SIG-M5 (cell line): ENCODE data around the gene UMPS.
"Not testable (repeated sequence)": the region's sequence is repeated elsewhere in the genome, so short reads cannot be mapped to it uniquely, and the experiment has no call there.

ENCODE experiments used
- DNase-seq: peaks from one replicate; lab custom pipeline; 2025; lab: John Stamatoyannopoulos, UW

Gene UMPS

DNA sequence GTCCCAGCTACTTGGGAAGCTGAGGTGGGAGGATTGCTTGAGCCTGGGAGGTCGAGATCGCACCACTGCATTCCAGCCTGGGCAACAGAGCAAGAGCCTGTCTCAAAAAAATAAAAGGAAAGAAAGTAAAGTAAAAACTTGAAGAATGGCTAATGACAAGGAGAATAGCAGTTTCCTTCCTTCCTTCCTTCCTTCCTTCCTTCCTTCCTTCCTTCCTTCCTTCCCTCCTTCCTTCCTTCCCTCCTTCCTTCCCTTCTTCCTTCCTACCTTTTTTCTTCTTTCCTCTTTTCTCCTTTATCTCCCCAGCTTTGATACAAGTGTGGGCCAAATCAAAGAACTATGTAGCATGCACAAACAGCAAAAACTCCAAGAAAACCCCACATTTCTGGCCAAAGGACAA is 23.0 kb upstream of the UMPS start:
- DNase-seq, result not testable (repeated sequence)

GRCh38 chr3:124707656-124708062 is 22.6 kb upstream of the UMPS start:
- no peak for DNase-seq

DNA sequence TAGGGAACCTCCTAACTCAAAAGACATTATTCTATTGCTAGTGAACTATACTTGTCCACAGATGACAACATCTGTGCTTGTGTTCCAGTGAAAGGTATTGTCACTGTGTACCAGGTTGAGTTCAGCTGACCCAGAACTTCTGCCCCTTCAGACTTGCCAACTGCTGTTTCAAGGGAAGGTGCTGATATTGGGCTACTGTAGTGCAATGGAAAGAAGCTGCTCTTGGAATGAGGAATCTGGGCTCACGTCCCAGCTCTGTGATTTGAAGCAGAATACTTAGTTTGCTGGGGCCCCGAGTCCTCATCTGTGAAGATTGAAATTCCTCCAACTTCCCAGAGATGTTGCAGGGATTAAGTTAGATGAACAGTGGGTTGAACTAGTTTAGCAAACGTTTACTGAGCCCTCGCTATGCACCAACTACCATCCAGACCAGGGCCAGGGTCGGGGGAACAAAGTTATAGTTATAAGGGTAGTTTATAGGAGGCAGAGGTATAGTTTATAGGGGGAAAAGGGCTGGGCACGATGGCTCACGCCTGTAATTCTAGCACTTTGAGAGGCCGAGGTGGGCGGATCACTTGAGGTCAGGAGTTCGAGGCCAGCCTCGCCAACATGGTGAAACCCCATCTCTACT is 15.9 kb upstream of the UMPS start:
- no peak for DNase-seq

DNA sequence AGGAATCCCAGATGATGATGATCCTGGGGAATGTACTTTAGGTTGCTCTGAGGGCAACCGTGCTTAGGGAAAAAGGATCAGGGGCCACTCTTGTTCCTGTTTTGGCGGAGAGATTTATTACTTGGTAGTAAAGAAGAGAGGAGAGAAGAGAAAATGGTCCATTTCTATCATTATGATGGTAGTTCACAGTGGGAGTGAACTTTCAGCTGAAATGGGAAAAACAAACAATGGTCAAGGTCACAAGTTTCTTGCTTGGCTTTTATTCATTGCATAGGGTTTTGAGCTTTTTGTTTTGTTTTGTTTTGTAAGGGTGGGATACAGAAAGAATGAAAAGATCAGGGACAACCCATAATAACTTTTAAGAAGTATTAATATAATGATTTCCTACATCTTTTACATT is 7.7 kb upstream of the UMPS start:
- DNase-seq, result no peak

GRCh38 chr3:124730941-124731297 is 667 bp downstream of the UMPS start:
- no peak for DNase-seq

GRCh38 chr3:124731760-124732159 is 1.5 kb downstream of the UMPS start:
- DNase-seq, result no peak

DNA sequence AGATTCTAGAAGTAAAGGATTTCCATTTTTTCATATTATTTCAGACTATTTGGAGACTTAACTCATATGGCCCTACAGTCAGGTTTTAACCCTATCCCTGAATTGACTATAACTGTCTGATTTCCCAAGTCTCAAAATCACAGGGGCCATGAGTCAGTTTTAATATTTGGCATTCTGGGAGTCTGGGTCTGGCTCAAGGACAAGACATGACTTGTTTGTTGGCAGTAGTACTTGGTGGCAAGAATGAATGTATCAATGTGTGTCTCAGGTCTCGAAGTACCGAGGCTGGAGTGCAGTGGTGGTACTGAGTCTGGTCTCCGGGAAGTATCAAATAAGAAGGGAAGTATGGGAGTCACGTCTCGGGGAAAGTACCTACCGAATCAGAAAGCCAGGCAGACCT is 10.8 kb downstream of the UMPS start:
- no peak for DNase-seq

GRCh38 chr3:124745756-124746155 is 15.5 kb downstream of the UMPS start:
- no peak for DNase-seq

GRCh38 chr3:124747111-124747981 is 17.1 kb downstream of the UMPS start:
- no peak for DNase-seq

DNA sequence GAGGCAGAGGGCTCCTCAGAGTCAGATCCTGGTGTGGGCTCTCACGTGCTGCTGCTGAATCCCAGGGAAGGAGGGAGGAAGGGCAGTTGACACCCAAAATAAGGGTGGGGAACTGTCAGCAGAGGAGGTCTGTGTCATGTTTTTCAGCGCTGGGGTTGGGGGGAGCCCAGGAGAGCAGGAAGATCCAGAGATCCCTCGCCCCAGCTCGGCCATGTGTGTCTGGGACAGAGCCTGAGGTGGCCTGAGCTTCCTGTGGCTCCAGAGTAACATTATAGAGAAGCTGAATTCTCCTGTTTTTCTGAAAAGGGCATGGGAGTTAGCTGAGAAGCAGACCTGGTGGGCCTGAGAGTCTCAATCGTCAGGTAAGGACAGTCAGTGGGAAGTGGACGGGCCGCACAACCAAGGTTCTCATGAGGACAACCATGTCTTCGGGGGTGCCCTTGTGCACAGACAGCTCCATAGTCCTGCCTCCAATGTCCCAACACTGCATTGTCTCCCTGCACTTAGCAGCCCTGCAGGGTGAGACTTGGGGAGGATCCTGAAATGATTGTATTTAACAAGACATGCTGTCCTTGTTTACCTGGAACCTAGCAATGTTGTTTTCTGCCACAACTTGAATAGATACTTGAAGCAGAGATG is 18.4 kb downstream of the UMPS start:
- DNase-seq, result no peak

GRCh38 chr3:124749877-124750276 is 19.6 kb downstream of the UMPS start:
- DNase-seq, result not testable (repeated sequence)

- no peak for DNase-seq
Measured at GRCh38 chr3:124751501-124751900, 21.2 kb downstream of the UMPS start.

DNA sequence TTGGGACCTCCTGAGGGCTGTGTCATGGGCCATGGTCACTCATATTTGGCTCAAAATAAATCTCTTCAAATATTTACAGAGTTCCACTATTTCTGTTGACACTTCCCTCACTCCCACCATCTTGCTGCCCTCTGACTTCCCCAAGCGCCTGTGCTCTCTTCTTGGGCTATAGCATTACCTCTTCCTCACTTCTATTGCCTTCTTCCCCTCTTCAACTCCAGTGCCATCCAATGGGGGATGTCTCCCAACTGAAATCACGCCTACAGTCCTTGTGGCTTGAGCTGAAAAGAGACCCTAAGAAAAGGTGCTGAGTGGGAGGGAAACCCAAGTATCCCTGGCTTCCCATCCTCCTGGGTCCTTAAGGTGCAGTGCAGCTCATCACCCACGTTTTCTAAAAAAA is 21.8 kb downstream of the UMPS start:
- no peak for DNase-seq

DNA sequence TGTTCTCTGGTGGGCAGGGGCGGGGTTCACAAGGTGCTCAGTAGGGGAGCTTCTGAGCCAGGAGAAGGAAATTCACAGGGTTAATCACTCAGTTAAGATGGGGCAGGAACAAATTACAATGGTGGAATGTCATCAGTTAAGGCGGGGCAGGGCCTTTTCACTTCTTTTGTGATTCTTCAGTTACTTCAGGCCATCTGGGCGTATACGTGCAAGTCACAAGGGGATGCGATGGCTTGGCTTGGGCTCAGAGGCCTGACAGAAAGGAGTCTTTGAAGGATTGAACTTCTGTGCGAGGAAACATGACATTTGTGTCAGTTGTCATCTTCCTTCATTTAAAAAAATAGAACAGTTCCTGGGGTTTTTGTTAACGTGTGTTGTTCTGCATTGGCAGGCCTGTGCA is 27.7 kb downstream of the UMPS start:
- DNase-seq, result not testable (repeated sequence)

DNA sequence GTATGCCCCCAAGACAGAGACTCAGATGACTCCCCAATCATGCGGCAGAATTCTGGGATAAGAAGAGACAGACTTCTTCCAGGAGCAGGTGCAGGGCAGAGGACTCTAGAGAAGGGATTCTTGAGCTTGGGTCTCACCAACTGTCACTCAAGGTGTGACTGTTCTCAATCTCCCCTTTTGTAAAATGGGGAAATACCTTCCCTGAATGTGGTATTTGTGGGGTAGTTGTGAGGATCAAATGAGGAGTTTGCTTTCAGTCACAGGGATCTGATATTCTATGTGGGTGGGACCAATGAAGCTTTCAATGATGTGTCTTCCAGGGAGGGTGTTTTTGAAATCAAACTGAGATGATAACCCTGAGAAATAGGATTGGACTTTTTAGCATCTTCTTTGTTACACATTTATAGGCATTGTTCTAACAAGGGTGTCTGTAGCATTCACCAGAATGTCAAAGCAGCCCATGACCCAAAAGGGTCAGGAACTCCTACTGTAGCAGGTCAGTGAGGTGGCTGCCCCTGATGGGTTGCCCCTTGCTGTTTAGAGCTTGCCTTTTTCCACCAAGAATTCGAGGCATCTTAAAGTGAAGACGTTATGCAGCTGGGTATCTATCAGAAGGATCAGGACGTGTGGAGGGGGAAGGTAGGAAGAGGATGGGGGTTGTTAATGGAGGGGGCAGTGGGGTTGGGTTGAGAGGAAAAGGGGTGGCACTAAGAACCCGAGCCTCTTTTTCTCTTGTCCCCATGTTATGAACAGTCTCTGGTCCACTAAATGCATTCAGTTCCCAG is 28.8 kb downstream of the UMPS start:
- DNase-seq, result no peak

GRCh38 chr3:124759666-124760401 is 29.6 kb downstream of the UMPS start:
- DNase-seq, result no peak

GRCh38 chr3:124760601-124761000 is 30.3 kb downstream of the UMPS start:
- no peak for DNase-seq

DNA sequence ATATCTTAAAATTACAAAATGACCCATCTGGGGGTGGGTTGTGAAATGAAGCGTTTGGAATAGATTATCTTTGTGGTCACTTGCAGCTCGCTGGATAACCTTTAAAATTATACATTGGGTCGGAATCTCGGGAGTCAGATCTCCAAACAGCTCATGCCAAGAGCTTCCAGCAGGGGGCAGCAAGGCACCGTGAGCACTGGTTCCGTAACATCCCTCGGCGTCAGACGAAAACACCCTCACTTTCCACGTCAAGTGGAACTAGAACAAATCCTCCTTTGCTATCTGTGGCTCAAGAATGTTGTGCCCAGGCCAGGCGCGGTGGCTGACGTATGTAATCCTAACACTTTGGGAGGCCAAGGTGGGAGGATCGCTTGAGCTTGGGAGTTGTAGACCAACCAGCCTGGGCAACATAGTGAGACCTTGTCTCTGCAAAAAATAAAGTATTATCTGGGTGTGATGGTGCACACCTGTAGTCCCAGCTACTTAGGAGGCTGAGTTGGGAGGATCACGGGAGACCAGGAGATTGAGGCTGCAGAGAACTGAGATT is 31.1 kb downstream of the UMPS start:
- DNase-seq, result no peak

DNA sequence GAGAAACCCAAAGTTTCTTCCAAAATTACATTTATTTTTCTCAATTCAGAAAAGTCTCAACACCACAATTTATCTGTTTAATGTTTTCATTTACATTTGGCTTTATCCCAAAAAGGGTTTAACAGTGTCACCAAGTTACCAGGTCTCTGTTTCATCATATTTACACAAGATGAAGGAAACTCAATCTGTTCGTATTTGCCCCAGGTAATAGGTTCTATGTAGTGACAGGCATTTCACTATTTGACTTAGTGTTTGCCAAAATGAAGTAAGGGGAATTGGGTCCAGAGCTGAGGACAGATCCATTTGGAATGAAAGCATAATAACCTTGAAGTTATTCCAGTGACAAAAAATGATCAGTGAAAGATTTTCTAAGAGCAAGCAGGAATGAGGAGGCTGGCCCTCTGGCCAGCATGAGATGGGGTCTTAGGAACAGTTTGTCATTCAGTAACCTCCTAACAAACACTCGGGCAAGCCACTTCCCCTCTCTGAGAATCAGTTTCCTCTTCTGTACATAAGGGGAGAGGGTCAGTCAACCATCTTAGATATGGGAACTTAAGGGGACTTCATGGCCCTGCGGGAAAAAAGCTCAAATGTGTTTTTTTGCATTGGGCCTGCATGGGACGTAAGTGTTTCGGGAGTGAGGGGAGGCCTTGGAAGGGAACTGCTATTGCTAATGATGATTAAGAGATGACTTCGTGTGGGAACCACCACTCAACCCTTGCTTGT is 31.8 kb downstream of the UMPS start:
- DNase-seq, result no peak

GRCh38 chr3:124762661-124763011 is 32.4 kb downstream of the UMPS start:
- no peak for DNase-seq

DNA sequence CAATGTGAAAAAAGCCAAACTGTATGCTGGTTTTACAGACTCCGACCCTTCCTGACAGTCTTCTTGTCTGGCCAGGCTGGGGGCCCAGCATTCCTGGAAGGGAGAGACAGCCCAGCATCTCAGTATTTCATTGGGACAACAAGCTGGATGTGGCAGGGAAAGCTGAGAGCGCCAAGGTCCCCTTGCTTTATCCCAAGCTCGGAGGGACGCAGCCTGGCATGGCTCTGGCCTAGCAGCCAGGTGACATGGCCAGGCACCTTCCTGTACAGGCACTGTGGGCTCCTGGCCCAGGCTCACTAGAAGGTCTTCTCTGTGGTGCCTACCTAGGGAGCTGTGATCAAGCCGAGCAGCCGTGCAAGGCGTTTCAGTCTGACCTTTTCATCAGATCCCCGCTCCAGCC is 33.0 kb downstream of the UMPS start:
- no peak for DNase-seq
